Limb (tissue), 2 donors: ENCODE results near the gene ZBTB46.

Experiments
- DNase-seq, 2 donors: peaks; one replicate each; pipeline ENCODE4 v3.0.0-alpha.2; 2016; ENCODE audit errors: extremely low spot score in 2 of 2

The ZBTB46 gene

GRCh38 chr20:63696306-63696627 lies 134.8 kb downstream of the ZBTB46 start:
- DNase-seq = peak in 1 of 2 donors; percentile 44

GRCh38 chr20:63695424-63696305 lies 135.4 kb downstream of the ZBTB46 start:
- DNase-seq = peak in 1 of 2 donors; percentile 29

- DNase-seq = peak in 1 of 2 donors; percentile 33
Observed at GRCh38 chr20:63694584-63695423, 136.3 kb downstream of the ZBTB46 start.

- no peak for DNase-seq
Observed at GRCh38 chr20:63693733-63694583, 137.1 kb downstream of the ZBTB46 start.
